ENCODE measurements around the gene HSF4.

Gene HSF4

DNA sequence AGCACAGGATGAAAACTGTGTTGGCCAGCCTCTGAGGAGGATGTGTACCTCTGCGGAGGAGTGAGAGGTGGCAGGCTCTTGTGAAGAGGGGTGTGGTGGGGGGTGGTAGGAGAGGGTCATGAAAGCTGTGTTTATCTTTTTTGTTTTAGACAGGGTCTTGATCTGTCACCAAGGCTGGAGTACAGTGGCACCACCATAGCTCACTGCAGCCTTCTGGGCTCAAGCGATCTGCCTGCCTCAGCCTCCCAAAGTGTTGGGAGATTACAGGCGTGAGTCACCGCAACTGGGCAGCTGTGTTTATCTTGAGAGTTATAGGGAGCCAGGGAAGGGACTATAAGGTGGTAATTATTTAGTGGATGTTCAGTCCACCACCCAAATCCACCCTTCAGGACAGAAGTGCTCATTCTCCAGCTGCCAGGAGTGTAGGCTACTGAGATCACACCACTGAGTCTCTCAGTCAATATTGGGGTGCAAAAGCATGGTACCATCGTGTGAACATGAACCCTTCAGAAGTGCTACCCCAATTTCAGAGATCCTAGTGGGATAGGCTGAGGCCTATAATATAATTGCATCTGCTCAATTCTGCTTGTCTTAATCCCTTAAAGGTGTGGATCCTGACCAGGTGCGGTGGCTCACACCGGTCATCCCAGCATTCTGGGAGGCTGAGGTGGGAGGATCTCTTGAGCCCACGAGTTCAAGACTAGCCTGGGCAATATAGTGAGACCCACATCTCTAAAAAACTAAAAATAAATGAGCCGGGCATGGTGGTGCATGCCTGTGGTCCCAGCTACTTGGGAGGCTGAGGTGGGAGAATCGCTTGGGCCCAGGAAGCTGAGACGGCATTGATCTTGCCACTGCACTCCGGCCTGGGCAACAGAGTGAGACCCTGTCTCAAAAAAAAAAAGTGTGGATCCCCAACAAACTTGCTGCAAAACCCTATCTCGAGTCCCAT, 26.2 kb downstream of the HSF4 start:
- Mint-ChIP-seq H3K4me3 (peak overlapping the region; percentile 86 to 93 (median 89)), H3K27me3 (ENCODE audit: low read depth) (peaks cover 3% of the 10 kb centered on the region), H3K27ac (peak overlapping the region in 2 of 3 experiments; percentile 6 to 23), H3K4me1 (peaks cover 26% of the 10 kb centered on the region), H3K36me3 (ENCODE audit: low read depth) (peaks cover 16% of the 10 kb centered on the region), H3K9me3 (no peaks in the 10 kb centered on the region)
- TF ChIP-seq, protein P1, sequence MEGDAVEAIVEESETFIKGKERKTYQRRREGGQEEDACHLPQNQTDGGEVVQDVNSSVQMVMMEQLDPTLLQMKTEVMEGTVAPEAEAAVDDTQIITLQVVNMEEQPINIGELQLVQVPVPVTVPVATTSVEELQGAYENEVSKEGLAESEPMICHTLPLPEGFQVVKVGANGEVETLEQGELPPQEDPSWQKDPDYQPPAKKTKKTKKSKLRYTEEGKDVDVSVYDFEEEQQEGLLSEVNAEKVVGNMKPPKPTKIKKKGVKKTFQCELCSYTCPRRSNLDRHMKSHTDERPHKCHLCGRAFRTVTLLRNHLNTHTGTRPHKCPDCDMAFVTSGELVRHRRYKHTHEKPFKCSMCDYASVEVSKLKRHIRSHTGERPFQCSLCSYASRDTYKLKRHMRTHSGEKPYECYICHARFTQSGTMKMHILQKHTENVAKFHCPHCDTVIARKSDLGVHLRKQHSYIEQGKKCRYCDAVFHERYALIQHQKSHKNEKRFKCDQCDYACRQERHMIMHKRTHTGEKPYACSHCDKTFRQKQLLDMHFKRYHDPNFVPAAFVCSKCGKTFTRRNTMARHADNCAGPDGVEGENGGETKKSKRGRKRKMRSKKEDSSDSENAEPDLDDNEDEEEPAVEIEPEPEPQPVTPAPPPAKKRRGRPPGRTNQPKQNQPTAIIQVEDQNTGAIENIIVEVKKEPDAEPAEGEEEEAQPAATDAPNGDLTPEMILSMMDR (IDR thresholded peaks at IDR 0.05; ENCODE audit: unreplicated experiment in 3 of 3), result no peak

DNA sequence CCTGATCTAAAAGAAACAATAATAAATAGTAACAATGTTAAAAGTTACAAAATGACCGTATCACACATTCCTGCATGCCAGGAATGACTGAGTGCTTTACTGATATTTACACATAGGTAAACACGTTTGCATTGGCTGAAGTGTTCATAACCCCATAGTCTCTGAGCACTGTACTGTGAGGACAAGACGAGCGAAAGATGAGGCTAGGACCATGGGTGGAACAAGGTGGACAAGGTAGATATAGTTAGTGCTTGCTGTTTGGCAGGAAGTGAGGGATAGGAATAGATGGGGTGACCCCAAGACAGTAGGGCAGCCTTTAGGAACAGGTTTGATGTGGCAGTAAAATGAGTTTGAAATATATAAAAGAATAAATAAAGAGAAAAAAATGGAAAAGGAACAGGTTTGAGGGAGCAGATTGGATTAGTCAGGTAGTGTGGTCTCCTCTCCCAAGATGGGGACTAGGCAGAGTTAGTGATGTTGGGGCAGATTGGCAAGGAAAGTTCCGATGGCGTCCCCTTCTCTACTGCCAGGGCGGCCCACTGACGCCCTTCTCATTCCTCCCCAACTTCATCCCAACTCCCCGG, 27.0 kb downstream of the HSF4 start:
- TF ChIP-seq, protein P1 (IDR thresholded peaks at IDR 0.05; ENCODE audit: unreplicated experiment in 3 of 3), result no peak
- Mint-ChIP-seq H3K27ac (peak overlapping the region; percentile 2 to 86 (median 67)), H3K27me3 (ENCODE audit: low read depth) (no peaks in the 10 kb centered on the region), H3K36me3 (ENCODE audit: low read depth) (peaks cover 23% of the 10 kb centered on the region), H3K4me3 (peak overlapping the region; percentile 86 to 93 (median 89)), H3K9me3 (no peaks in the 10 kb centered on the region), H3K4me1 (peaks cover 29% of the 10 kb centered on the region)

DNA sequence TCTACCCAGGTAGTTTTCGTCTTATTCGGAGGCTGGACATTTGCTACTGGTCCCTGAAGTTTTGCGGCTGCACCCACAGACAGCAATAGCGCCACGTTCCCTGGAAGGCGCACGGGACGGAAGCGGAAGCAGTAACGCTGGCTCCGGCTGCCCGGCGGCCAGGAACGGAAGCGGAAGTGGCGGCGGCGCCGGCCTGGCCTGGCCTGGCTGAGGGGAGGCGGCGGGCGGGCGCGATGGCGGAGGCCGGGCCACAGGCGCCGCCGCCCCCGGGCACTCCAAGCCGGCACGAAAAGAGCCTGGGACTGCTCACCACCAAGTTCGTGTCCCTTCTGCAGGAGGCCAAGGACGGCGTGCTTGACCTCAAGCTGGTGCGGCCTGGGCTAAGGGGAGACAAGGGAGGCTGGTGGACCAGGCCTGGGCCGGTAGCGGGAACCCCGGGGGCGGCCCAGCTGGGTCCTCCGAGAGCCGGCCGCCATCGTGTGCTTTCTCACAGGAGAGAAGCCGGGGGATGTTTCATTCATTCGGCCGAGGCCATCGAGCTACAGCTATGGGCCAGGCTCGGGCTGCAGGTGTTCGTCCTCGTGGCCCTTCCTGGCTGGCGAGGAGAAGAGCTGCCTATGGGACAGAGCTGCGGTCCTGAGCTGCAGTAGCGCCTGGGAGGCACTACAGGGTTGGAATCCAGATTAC, 27.6 kb downstream of the HSF4 start, which contains the start of gene E2F4:
Gene E2F4 (plus strand): TSS at position 161 of the 687 bp plus-strand sequence. CDS start 73 bp downstream, at position 234.
- H3K36me3 Mint-ChIP-seq (ENCODE audit: low read depth), result peaks cover 30% of the 10 kb centered on the region
- peak within 1 kb of the TSS; percentile 86 to 93 (median 89) for H3K4me3 Mint-ChIP-seq
- H3K4me1 Mint-ChIP-seq, result peaks cover 34% of the 10 kb centered on the region
- H3K27me3 Mint-ChIP-seq (ENCODE audit: low read depth), result no peaks in the 10 kb centered on the region
- H3K9me3 Mint-ChIP-seq, result no peaks in the 10 kb centered on the region
- H3K27ac Mint-ChIP-seq, result peak within 1 kb of the TSS; percentile 2 to 86 (median 67)
- TF ChIP-seq, protein P1 (IDR thresholded peaks at IDR 0.05; ENCODE audit: unreplicated experiment in 3 of 3), result no peak

DNA sequence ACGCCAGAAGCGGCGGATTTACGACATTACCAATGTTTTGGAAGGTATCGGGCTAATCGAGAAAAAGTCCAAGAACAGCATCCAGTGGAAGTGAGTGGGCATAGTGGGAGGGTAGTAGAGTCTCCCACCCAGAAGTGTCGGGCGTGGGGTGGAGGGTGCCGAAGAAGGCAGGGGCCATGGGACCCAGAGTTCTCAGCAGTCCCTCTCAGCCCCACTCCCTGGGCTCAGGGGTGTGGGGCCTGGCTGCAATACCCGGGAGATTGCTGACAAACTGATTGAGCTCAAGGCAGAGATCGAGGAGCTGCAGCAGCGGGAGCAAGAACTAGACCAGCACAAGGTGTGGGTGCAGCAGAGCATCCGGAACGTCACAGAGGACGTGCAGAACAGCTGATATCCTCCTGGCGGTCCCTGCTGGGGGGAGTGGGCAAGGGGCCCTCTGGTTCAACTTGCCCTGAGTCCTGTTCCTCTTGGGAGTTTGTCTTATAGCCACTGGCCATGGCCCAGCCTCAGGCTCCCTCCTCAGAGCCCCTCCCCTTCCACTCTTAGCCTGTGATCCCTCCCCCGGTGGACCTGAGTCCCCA, 28.3 kb downstream of the HSF4 start:
- Mint-ChIP-seq H3K4me1 (peaks cover 34% of the 10 kb centered on the region), H3K27me3 (ENCODE audit: low read depth) (no peaks in the 10 kb centered on the region), H3K9me3 (no peaks in the 10 kb centered on the region), H3K27ac (no peak overlapping the region), H3K4me3 (peak overlapping the region; percentile 86 to 93 (median 89)), H3K36me3 (ENCODE audit: low read depth) (peaks cover 32% of the 10 kb centered on the region)
- TF ChIP-seq, protein P1 (IDR thresholded peaks at IDR 0.05; ENCODE audit: unreplicated experiment in 3 of 3), result no peak

DNA sequence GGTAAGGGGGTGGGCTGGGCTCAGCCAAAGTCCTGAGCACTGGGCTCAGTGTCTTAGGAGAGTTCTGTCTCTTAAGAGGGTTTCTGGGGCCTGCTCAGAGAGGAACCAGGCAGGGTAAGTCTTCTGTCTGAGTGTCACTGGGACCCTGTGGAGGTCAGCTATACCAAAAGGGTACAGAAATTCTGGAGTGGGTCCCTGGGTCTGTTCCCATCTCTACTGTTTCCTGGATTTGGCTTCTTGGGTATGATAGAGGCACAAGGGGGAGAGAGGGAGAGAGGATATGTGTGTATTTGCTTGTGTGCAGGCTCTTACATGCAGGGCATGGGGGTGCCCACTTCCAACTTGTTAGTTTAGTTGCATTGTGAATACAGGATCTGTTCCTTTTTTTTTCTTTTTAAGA, 29.0 kb downstream of the HSF4 start:
- Mint-ChIP-seq H3K27me3 (ENCODE audit: low read depth) (peaks cover 5% of the 10 kb centered on the region), H3K36me3 (ENCODE audit: low read depth) (peaks cover 36% of the 10 kb centered on the region), H3K4me1 (peaks cover 34% of the 10 kb centered on the region), H3K27ac (peak overlapping the region in 1 of 3 experiments; percentile 61), H3K4me3 (peak overlapping the region; percentile 86 to 93 (median 89)), H3K9me3 (no peaks in the 10 kb centered on the region)
- TF ChIP-seq, protein P1 (IDR thresholded peaks at IDR 0.05; ENCODE audit: unreplicated experiment in 3 of 3), result no peak
